HG03108 (cell line): Measurements from ENCODE around the gene ELP4.
"Not testable (repeated sequence)": the region's sequence is repeated elsewhere in the genome, so short reads cannot be mapped to it uniquely, and the experiment has no call there.

Experiments used
- ATAC-seq: cut with Tn5 transposase; IDR thresholded peaks from one replicate; pipeline ENCODE4 v1.9.1; 2021; ENCODE audit warnings: moderate library complexity; ENCODE audit not compliant: unreplicated experiment

Gene ELP4

GRCh38 chr11:31692466-31692865, 182.9 kb downstream of the ELP4 start:
- ATAC-seq = no peak

- ATAC-seq = not testable (repeated sequence)
These were observed 187.5 kb downstream of the ELP4 start for GRCh38 chr11:31697049-31697448.

- no peak for ATAC-seq
These were observed 189.5 kb downstream of the ELP4 start for GRCh38 chr11:31699066-31699465.

- ATAC-seq = no peak
These were observed 193.4 kb downstream of the ELP4 start for GRCh38 chr11:31702966-31703365.

GRCh38 chr11:31706357-31706756, 196.8 kb downstream of the ELP4 start:
- no peak for ATAC-seq

GRCh38 chr11:31711137-31711536, 201.6 kb downstream of the ELP4 start:
- no peak for ATAC-seq

GRCh38 chr11:31712851-31713250, 203.3 kb downstream of the ELP4 start:
- no peak for ATAC-seq

GRCh38 chr11:31714840-31715239, 205.3 kb downstream of the ELP4 start:
- no peak for ATAC-seq

GRCh38 chr11:31720225-31720624, 210.7 kb downstream of the ELP4 start:
- no peak for ATAC-seq

- ATAC-seq = no peak
These were observed 211.3 kb downstream of the ELP4 start for GRCh38 chr11:31720671-31721365.

- no peak for ATAC-seq
These were observed 213.2 kb downstream of the ELP4 start for GRCh38 chr11:31722754-31723153.

- ATAC-seq = no peak
These were observed 215.6 kb downstream of the ELP4 start for GRCh38 chr11:31725176-31725575.

- ATAC-seq = no peak
These were observed 218.9 kb downstream of the ELP4 start for GRCh38 chr11:31728432-31728831.

GRCh38 chr11:31740131-31740530, 230.6 kb downstream of the ELP4 start:
- no peak for ATAC-seq

GRCh38 chr11:31740731-31741368, 231.3 kb downstream of the ELP4 start:
- ATAC-seq = not testable (repeated sequence)

- no peak for ATAC-seq
These were observed 238.0 kb downstream of the ELP4 start for GRCh38 chr11:31747581-31747980.

GRCh38 chr11:31757260-31757835, 247.8 kb downstream of the ELP4 start:
- no peak for ATAC-seq

- no peak for ATAC-seq
These were observed 252.1 kb downstream of the ELP4 start for GRCh38 chr11:31761636-31762035.

- no peak for ATAC-seq
These were observed 253.7 kb downstream of the ELP4 start for GRCh38 chr11:31763296-31763695.

- ATAC-seq = no peak
These were observed 254.7 kb downstream of the ELP4 start for GRCh38 chr11:31764261-31764660.

- no peak for ATAC-seq
These were observed 255.2 kb downstream of the ELP4 start for GRCh38 chr11:31764766-31765165.

GRCh38 chr11:31767066-31767465, 257.5 kb downstream of the ELP4 start:
- no peak for ATAC-seq
